WTC11 (cell line): ENCODE results near the gene TEAD1. TPM values are rescaled to one million over a fixed set of nuclear protein-coding genes. Genes with fewer than 3 reads are reported as not detected.

Experiments
- ATAC-seq: fragments of 200-7000 bp; cut with Tn5 transposase; 2 replicates; pipeline ENCODE4 v1.10.0; 2021; ENCODE audit warnings: mild to moderate bottlenecking, moderate library complexity
- CTCF ChIA-PET: fragments of 300-600 bp; sonication (Branson Sonifier 250); formaldehyde crosslinking; loops from one replicate; lab custom pipeline; 2021; ENCODE audit warnings: antibody characterized with exemption; lab: Charles Lee
- POLR2A ChIA-PET: fragments of 350-600 bp; sonication (Branson Sonifier 250); formaldehyde crosslinking; loops from one replicate; lab custom pipeline; 2021; ENCODE audit warnings: antibody characterized with exemption; lab: Charles Lee
- DNase-seq: peaks from one replicate; pipeline ENCODE4 v3.0.0; 2021; ENCODE audit warnings: low spot score
- H3K27ac Mint-ChIP-seq: 2 replicates; pipeline ENCODE4 v1.8.0; 2021; ENCODE audit warnings: mixed read lengths
- H3K27me3 Mint-ChIP-seq: 2 replicates; pipeline ENCODE4 v1.8.0; 2021; ENCODE audit warnings: low read depth, mild to moderate bottlenecking, moderate library complexity, mixed read lengths
- H3K36me3 Mint-ChIP-seq: 2 replicates; pipeline ENCODE4 v1.8.0; 2021; ENCODE audit warnings: mixed read lengths
- H3K4me1 Mint-ChIP-seq: 2 replicates; pipeline ENCODE4 v1.8.0; 2022; ENCODE audit warnings: mixed read lengths
- H3K4me3 Mint-ChIP-seq: 2 replicates; pipeline ENCODE4 v1.8.0; 2021; ENCODE audit warnings: mild to moderate bottlenecking, moderate library complexity, mixed read lengths
- H3K9me3 Mint-ChIP-seq: 2 replicates; pipeline ENCODE4 v1.8.0; 2021; ENCODE audit warnings: mixed read lengths
- AFF4 ChIP-seq: sonication (generic); formaldehyde crosslinking; IDR thresholded peaks from 2 replicates; pipeline ENCODE4 v1.8.1; 2023; ENCODE audit warnings: mild to moderate bottlenecking, missing genetic modification reagents, borderline replicate concordance
- ATF1 ChIP-seq: sonication (generic); formaldehyde crosslinking; IDR thresholded peaks from 2 replicates; pipeline ENCODE4 v1.8.1; 2023; ENCODE audit warnings: mild to moderate bottlenecking, moderate library complexity, missing genetic modification reagents
- EMX1 ChIP-seq: fragments of 250-450 bp; sonication (Bioruptor Pico); IDR thresholded peaks from 2 replicates; pipeline ENCODE4 v1.8.0; 2021; ENCODE audit warnings: mild to moderate bottlenecking
- ERG ChIP-seq: fragments of 250-450 bp; sonication (Bioruptor Pico); IDR thresholded peaks from 2 replicates; pipeline ENCODE4 v1.8.0; 2021; ENCODE audit warnings: mild to moderate bottlenecking
- HMGA2 ChIP-seq: fragments of 250-450 bp; sonication (Bioruptor Pico); IDR thresholded peaks from 2 replicates; pipeline ENCODE4 v1.4.0; 2021; ENCODE audit warnings: mild to moderate bottlenecking, moderate library complexity
- IRF2 ChIP-seq: sonication (generic); formaldehyde crosslinking; IDR thresholded peaks from 2 replicates; pipeline ENCODE4 v1.8.0; 2022; ENCODE audit warnings: low read depth, missing genetic modification reagents, borderline replicate concordance
- JAZF1 ChIP-seq: fragments of 250-450 bp; sonication (Bioruptor Pico); IDR thresholded peaks from 2 replicates; pipeline ENCODE4 v1.9.0; 2021; ENCODE audit warnings: moderate library complexity, mild to moderate bottlenecking, inconsistent platforms
- JUN ChIP-seq: sonication (generic); formaldehyde crosslinking; IDR thresholded peaks from 2 replicates; pipeline ENCODE4 v1.8.0; 2023; ENCODE audit warnings: mild to moderate bottlenecking, missing genetic modification reagents
- MXD4 ChIP-seq: fragments of 250-450 bp; sonication (Bioruptor Pico); IDR thresholded peaks from 2 replicates; pipeline ENCODE4 v1.8.0; 2021; ENCODE audit warnings: mild to moderate bottlenecking, moderate library complexity, borderline replicate concordance
- STAT6 ChIP-seq: sonication (generic); formaldehyde crosslinking; conservative IDR thresholded peaks from 2 replicates; pipeline ENCODE4 v1.8.1; 2023; ENCODE audit warnings: mild to moderate bottlenecking, low read depth, missing genetic modification reagents, moderate library complexity
- TEAD1 ChIP-seq: sonication (generic); formaldehyde crosslinking; IDR thresholded peaks from 2 replicates; pipeline ENCODE4 v1.8.0; 2022; ENCODE audit warnings: mild to moderate bottlenecking, missing genetic modification reagents
- USF2 ChIP-seq: sonication (generic); formaldehyde crosslinking; IDR thresholded peaks from 2 replicates; pipeline ENCODE4 v1.8.1; 2023; ENCODE audit warnings: mild to moderate bottlenecking, missing genetic modification reagents, moderate library complexity
- ZBTB43 ChIP-seq: sonication (generic); formaldehyde crosslinking; IDR thresholded peaks from 2 replicates; pipeline ENCODE4 v1.8.1; 2023; ENCODE audit warnings: mild to moderate bottlenecking, missing genetic modification reagents
- ZNF138 ChIP-seq: sonication (generic); formaldehyde crosslinking; conservative IDR thresholded peaks from 2 replicates; pipeline ENCODE4 v1.8.1; 2022; ENCODE audit warnings: mild to moderate bottlenecking, moderate library complexity, missing genetic modification reagents
- ZNF423 ChIP-seq: fragments of 250-450 bp; sonication (Bioruptor Pico); IDR thresholded peaks from 2 replicates; pipeline ENCODE4 v2.1.2; 2022; ENCODE audit warnings: mild to moderate bottlenecking, moderate library complexity
- ZNF532 ChIP-seq: fragments of 250-450 bp; sonication (Bioruptor Pico); IDR thresholded peaks from 2 replicates; pipeline ENCODE4 v1.9.0; 2021; ENCODE audit warnings: mild to moderate bottlenecking, borderline replicate concordance
- ZNF671 ChIP-seq: fragments of 250-450 bp; sonication (Bioruptor Pico); IDR thresholded peaks from 2 replicates; pipeline ENCODE4 v1.8.0; 2021; ENCODE audit warnings: mild to moderate bottlenecking
- total RNA-seq: library from RNA; stranded (reverse); gene quantifications from 3 replicates; pipeline ENCODE4 v1.2.3, GENCODE V29; 2021

Gene TEAD1
- total RNA-seq, 1 experiment from 2014 or later = 79.9 TPM

- no peak for TF ChIP-seq IRF2
- TF ChIP-seq TEAD1 (CRISPR knock-in tag) = no peak
- no peak for TF ChIP-seq ZNF423 (CRISPR knock-in tag)
- no peak for TF ChIP-seq STAT6 (CRISPR knock-in tag)
- no peak for TF ChIP-seq ZBTB43 (CRISPR knock-in tag)
- TF ChIP-seq AFF4 (CRISPR knock-in tag) = no peak
Measured at GRCh38 chr11:12642040-12642439, 32.2 kb upstream of the TEAD1 start (continued).

- Mint-ChIP-seq H3K27me3 (no peaks in the 10 kb centered on the region), H3K36me3 (peaks cover 6% of the 10 kb centered on the region), H3K4me1 (peaks cover 9% of the 10 kb centered on the region), H3K27ac (no peak overlapping the region), H3K4me3 (no peak overlapping the region), H3K9me3 (peaks cover 24% of the 10 kb centered on the region)
- CTCF ChIA-PET = interaction anchor here (2.0 kb wide), 2 partner anchors 28 to 271 kb away, joined by 6 to 8 read pairs; no protein-coding TSS in a partner anchor
- no peak for ATAC-seq
- TF ChIP-seq ZNF671 (CRISPR knock-in tag) (no peak), JUN (CRISPR knock-in tag) (no peak)
- DNase-seq = no peak
- POLR2A ChIA-PET = interaction anchor here (0.6 kb wide), 1 partner anchor 109 kb away, joined by 8 read pairs; no protein-coding TSS in a partner anchor
Measured at GRCh38 chr11:12642806-12643428, 31.3 kb upstream of the TEAD1 start.

GRCh38 chr11:12646478-12646877 lies 27.7 kb upstream of the TEAD1 start:
- ChIA-PET CTCF (no interaction called here), POLR2A (no interaction called here)
- Mint-ChIP-seq H3K4me3 (no peak overlapping the region), H3K4me1 (no peaks in the 10 kb centered on the region), H3K9me3 (peaks cover 18% of the 10 kb centered on the region), H3K27me3 (no peaks in the 10 kb centered on the region), H3K36me3 (no peaks in the 10 kb centered on the region), H3K27ac (no peak overlapping the region)
- ATAC-seq = no peak
- TF ChIP-seq HMGA2 (no peak), ERG (CRISPR knock-in tag) (no peak), ZNF532 (CRISPR knock-in tag) (no peak), USF2 (CRISPR knock-in tag) (no peak), JAZF1 (CRISPR knock-in tag) (no peak), ZNF138 (CRISPR knock-in tag) (no peak), EMX1 (no peak), JUN (CRISPR knock-in tag) (no peak), ATF1 (CRISPR knock-in tag) (no peak), MXD4 (no peak)
- no peak for DNase-seq
